ENCODE measurements around the gene CEACAM21.

- TF ChIP-seq POLR2AphosphoS5 (IDR thresholded peaks at IDR 0.05): no peak
- no peak for TF ChIP-seq EP300 (IDR thresholded peaks at IDR 0.05)
- no peak for TF ChIP-seq POLR2A (IDR thresholded peaks at IDR 0.05)
These were observed 12.0 kb upstream of the CEACAM21 start for GRCh38 chr19:41563854-41564514.

All from gastroesophageal sphincter (tissue), 2 donors.